Astrocyte of the spinal cord (primary cell): Measurements from ENCODE around the gene PTPRG.

Experiments used
- DNase-seq: peaks from one replicate; pipeline ENCODE4 v3.0.0; 2011; ENCODE audit warnings: low read depth, low spot score
- H3K4me3 ChIP-seq: 2 replicates; pipeline ENCODE4 v1.5.1; 2011; ENCODE audit warnings: low read depth, mild to moderate bottlenecking, low read length, moderate library complexity
- CTCF ChIP-seq: IDR thresholded peaks from 2 replicates; pipeline ENCODE4 v1.5.1; 2012; ENCODE audit warnings: low read depth, mild to moderate bottlenecking, low read length, inconsistent platforms
- in situ Hi-C: cut with HindIII; loops from 2 replicates; pipeline ENCODE4 v1.10.0; 2017; ENCODE audit warnings: low sequenced_read_pairs

The PTPRG gene

GRCh38 chr3:61853912-61854311, 292.5 kb downstream of the PTPRG start:
- in situ Hi-C loops = no loop called here
- no peak overlapping the region for H3K4me3 ChIP-seq
- no peak for DNase-seq
- TF ChIP-seq CTCF = no peak

DNA sequence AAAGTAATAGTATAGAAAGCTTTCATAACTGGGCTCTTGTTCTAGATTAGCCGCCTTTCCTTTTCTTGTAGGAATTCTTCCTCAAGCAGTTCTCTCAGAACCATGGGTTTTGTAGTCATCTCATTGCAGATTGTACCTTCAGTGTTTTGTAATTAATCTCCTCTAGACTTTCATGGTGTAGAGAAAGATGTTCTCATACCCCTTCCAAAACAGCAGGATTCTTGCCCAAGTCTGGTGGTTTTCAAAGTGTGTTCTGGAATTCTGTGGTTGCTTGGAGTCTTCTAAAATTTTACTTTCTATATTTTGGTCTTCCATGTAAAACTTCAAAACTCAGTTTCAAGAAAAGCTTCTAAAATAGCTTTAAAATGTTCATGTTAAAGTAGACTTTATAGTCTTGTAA, 293.8 kb downstream of the PTPRG start:
- no peak overlapping the region for H3K4me3 ChIP-seq
- DNase-seq = peak; percentile 18
- in situ Hi-C loops = no loop called here
- TF ChIP-seq CTCF = no peak

DNA sequence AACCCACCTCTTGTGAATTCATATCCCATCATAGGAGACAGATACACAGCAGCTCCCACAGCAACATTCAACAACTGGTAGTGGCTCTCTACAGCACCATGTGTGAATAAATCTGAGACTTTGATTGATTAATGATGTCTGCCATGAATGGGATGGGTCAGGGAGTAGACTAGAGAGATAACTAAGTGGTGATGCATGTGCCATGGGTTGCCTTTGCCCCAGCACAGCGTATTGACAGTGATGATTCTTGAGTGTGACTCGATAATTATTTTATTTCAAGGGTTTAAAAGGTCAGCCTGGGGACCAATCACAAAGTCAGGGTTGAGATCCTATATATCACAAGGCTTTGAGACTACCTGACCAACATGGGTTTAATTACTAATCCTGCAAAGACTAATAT, 295.9 kb downstream of the PTPRG start:
- no peak for DNase-seq
- H3K4me3 ChIP-seq = no peak overlapping the region
- in situ Hi-C loops = no loop called here
- no peak for TF ChIP-seq CTCF

DNA sequence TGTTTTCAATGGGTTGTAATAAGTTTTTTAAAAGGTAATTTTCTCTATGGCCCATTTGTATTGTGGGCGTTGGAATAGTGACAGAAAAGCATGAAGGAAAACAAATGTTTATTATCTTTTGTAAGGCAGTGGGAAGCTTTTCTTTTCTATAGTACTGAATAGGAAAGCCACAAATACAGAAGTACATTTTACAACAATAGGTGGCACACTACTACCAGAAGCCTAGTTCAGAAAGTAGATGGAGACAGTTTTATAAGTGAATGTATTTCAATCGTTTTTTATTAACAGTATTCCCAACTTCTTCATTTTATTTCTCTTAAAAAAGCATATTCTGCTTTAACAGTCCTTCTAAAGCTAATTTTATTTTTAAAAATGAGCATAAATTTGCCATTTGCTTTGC, 296.7 kb downstream of the PTPRG start:
- peak; percentile 58 for DNase-seq
- TF ChIP-seq CTCF = peak; percentile 55
- in situ Hi-C loops = no loop called here
- no peak overlapping the region for H3K4me3 ChIP-seq

DNA sequence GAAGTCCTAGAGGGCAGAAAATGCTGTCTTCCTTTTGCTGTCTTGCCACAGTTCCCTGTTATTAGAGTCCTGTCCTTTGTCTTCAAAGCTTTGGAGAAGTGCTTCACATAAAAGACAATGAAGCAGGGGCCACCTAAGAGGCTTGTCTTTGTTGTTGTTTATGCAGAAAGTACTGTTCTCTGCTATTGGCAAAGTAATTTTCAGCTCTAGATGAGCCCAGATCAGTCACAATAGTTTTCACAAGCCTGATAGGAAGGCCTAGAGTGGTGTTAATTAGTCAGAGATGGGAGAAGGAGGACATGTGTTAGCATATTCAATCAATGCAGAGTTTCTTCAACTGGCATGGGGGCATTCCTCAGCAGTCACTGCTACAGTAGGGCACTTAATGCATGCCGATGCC, 300.0 kb downstream of the PTPRG start:
- no peak overlapping the region for H3K4me3 ChIP-seq
- no peak for DNase-seq
- TF ChIP-seq CTCF = no peak
- in situ Hi-C loops = no loop called here

DNA sequence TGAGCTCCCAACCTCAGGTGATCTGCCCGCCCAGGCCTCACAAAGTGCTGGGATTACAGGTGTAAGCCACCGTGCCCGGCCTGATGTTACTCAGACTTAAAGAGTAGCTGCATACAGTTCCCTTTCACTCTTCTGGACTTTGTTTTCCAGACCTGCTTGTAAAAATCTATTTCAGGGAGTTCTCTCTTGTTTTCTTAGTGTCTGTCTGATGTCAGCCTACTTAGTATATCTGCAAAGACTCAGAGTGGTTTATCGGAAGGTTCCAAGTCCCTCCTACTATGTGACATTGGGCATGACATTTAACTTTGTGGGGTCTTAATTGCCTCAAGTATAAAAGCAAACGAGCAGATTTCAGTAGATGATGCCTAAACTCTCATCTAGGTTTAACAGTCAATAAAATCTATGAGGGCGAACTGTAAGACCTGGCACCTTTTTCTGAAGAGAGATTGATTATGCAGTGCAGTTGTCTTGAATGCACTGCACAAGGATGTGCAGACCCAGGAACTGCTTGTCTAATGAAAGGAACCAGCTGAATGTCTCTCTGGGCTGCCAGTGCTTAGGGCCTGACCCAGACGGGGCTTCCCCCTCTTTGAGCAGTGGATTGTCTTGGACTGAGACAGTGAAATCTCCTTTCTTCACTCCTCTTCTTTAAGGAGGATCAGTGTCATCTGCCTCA, 301.4 kb downstream of the PTPRG start:
- DNase-seq = no peak
- TF ChIP-seq CTCF = no peak
- no peak overlapping the region for H3K4me3 ChIP-seq
- in situ Hi-C loops = no loop called here
